Measurements from ENCODE around the gene TMEM51.
"Not testable (repeated sequence)": the region's sequence is repeated elsewhere in the genome, so short reads cannot be mapped to it uniquely, and the experiment has no call there.

The TMEM51 gene

GRCh38 chr1:15155888-15156741 is 2.6 kb downstream of the TMEM51 start:
- DNase-seq: no peak

GRCh38 chr1:15156807-15157380 is 3.3 kb downstream of the TMEM51 start:
- DNase-seq: no peak

- no peak for DNase-seq
These were observed 4.2 kb downstream of the TMEM51 start for GRCh38 chr1:15157524-15158399.

DNA sequence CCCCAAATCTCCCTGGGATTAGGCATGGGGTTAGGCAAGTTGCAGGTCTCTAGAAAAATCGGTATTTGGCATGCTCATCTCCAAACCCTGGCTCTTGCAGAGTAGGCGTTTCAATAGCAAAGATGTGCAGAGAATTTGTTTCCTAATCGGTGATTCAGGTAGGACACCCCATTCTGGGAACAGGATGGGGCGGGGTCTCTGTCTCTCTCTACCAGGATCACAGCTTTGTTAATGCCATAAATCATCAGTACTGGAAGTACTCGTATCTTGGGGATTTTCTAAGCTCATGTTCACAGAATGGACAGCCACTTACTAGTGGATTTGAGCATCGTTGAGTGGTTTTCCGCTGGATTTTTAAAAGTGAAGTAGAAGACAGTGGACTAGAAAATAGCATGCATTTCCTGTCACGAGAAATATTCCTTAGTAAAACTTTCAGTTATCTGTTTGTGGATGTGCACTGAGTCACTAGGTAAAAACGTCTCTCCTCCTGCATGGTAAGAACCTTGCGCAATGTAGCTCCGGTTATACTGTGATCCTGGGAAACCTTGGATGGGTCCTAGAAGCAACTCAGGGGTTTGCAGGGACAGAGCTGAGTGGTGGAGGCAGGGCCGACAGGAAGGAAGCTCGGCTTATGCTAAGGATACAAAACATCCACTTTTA is 5.1 kb downstream of the TMEM51 start:
- no peak for DNase-seq

GRCh38 chr1:15159166-15159555 is 5.6 kb downstream of the TMEM51 start:
- no peak for DNase-seq

GRCh38 chr1:15160626-15161025 is 7.1 kb downstream of the TMEM51 start:
- DNase-seq: no peak

- no peak for DNase-seq
These were observed 13.8 kb downstream of the TMEM51 start for GRCh38 chr1:15167386-15167785.

- no peak for DNase-seq
These were observed 14.9 kb downstream of the TMEM51 start for GRCh38 chr1:15168479-15168878.

GRCh38 chr1:15170071-15170470 is 16.5 kb downstream of the TMEM51 start:
- DNase-seq: no peak

DNA sequence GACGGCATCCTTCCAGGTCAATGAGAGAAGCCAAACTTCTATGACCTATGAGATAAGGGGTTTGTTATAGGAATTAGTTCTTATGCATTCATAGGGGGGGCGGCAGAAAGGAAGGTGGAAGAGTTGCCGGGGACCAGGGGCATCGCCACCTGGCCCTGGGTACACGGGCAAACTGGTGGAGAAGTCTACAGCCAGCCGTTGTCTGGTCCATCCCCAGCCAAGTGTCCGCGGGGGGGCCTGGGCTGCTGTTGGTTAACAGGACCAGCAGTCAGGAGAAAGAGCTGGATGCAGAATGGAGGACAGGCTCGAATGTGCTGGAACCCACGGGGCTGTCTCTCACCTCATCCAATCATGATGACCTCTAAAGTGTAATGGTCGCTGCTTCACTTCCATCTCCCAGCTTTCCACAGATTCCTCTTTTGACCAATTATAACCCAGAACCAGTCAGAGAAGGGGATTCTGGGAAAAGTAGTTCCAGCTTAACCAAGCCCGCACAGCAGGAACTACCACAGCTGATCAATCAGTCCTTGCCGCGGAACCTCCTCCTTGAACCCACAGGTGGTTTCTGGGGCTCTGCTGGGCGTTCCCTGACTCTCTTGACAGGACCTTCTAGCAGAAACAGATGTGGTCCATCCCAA is 17.8 kb downstream of the TMEM51 start:
- DNase-seq: no peak

DNA sequence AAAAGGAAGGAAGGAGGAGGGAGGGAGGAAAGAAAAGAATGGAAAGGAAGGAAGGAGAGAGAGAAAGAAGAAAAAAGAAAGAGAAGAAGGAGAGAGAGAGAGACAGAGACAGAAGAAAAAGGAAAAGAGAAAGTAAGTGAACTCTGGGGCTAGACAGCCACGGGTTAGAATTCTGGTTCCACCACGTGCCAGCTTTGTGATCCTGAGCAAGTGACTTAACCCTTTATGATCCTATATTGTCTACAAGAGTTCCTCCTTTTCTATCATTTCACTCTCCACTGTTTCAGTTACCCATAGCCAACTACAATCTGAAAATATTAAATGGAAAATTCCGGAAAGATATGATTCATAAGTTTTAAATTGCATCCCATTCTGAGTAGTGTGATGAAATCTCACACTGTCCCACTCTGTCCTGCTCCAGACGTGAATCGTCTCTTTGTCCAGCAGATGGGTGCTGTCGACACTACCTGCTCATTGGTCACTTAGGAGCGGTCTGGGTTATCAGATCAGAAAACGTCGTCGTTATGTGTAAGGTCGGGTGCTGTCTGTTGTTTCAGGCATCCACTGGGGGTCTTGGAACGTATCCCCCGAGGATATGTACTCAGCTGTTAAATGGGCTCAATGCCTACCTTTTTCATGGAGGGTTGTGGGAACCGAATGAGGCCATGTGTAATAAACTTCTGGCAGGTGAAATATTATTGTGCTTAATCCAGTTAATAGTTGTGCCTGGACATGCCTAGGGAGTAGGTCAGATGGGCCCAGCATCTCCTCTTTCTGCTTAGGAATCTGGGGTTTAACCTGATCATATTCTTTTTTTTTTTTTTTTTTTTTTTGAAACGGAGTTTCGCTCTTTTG is 19.1 kb downstream of the TMEM51 start:
- DNase-seq: no peak

GRCh38 chr1:15173863-15174614 is 20.5 kb downstream of the TMEM51 start:
- DNase-seq: no peak

- DNase-seq: no peak
These were observed 21.1 kb downstream of the TMEM51 start for GRCh38 chr1:15174615-15174983.

DNA sequence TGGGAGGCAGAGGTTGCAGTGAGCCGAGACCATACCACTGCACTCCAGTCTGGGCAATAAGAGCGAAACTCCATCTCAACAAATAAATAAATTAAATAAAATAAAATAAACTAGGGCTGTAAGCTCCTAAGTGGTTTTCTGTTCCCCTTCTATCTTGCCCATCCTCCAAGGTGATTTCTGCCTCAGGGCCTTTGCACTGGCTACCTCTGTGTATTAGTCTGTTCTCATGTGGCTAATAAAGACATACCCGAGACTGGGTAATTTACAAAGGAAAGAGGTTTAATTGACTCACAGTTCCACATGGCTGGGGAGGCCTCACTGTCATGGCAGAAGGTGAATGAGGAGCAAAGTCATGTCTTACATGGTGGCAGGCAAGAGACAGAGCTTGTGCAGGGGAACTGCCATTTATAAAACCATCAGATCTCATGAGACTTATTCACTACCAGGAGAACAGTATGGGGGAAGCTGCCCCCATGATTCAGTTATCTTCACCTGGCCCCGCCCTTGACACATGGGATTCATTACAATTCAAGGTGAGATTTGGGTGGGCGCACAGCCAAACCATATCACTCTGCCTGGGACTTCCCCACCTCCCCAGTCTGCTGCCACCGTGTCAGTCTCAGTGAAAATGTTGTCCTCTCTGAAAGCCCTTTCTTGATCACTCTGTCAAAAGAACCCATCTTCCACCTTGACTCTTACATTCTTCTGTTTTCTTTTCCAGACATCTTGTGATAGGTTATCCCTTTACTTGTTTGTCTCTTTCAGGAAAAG is 22.0 kb downstream of the TMEM51 start:
- DNase-seq: not testable (repeated sequence)

- DNase-seq: no peak
These were observed 22.6 kb downstream of the TMEM51 start for GRCh38 chr1:15176120-15176519.

DNA sequence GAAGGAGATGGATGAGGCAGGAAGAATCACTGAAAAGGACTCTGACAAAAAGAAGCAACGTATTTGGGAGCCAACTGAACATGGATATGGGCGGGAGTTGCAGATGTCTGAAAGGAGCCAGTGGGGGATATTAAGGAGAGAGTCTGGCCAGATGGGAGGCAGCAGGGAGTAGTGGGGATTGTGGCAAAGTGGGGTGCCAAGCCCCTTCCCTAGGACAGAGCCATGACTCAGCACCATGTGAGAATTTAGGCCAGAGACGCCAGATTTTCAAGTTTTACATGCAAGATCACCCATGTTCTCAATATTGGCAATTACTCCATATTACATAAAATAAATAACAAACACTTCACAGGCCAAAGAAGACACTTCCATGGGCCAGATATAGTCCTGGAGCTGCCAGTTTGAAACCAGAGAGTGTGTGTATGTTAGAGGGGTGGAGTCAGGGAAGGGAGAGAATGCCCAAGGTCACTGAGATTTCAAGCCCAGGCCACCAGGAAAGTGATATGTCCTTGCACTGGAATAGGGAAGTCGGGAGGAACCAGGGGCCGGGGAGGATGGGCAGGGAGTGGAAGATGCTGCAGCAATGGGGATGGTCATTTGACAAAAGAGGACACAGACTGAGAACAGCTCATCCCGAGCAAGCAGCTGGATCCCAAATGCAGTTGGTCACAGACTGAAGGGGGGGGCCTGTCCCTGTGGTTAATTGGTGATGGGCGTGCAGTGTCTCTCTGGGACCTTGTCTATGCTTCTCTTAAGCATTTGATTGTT is 23.5 kb downstream of the TMEM51 start:
- DNase-seq: no peak

- DNase-seq: peak; percentile 68
These were observed 24.2 kb downstream of the TMEM51 start for GRCh38 chr1:15177710-15178166.

DNA sequence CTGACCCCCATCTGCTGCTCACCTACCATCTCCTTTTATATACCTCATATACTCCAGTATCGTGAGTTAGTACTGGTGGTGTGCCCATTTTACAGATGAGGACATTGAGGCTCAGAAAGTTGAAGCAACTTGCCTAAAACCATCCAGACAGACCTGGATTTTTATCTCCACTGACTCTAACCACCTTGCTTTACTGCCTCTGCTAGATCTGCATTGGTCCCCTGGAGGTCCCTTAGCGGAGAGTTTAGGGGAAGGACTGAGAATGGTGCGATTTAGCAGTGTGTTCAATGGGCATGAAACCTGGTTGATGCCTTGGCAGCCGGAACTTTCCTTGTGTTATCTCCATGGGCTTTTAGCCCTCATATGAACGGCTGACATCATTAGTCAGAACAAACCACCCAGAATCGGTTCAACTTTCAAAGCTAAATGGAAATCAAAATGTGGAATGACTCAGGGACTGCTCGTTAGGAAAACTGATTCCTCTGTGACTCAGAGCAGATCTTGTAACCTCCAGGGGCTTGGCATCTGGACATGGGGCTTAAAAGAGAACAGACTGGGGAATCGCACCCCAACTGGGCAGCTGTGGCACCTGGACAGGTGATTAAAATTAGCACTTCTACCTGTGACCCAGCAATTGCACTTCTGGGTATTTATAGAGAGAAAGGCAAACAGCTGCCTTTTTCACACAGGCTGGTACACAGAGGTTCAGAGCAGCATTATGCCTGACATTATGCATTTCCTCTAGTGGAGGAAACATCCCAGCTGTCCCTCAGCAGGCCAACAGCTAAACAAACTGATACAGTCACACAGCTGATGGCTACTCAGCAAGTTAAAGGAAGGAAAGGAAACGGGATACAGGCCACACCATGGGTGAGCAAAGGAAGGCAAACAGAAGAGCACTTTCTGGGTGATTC is 25.3 kb downstream of the TMEM51 start:
- DNase-seq: no peak

Measured in hematopoietic multipotent progenitor cell treated with erythropoietin and hydrocortisone succinate and interleukin-3 and kit ligand, for 8 days (in vitro differentiated cells).